ENCODE measurements around the gene IL18.
"Not testable (repeated sequence)": the region's sequence is repeated elsewhere in the genome, so short reads cannot be mapped to it uniquely, and the experiment has no call there.

Gene IL18

DNA sequence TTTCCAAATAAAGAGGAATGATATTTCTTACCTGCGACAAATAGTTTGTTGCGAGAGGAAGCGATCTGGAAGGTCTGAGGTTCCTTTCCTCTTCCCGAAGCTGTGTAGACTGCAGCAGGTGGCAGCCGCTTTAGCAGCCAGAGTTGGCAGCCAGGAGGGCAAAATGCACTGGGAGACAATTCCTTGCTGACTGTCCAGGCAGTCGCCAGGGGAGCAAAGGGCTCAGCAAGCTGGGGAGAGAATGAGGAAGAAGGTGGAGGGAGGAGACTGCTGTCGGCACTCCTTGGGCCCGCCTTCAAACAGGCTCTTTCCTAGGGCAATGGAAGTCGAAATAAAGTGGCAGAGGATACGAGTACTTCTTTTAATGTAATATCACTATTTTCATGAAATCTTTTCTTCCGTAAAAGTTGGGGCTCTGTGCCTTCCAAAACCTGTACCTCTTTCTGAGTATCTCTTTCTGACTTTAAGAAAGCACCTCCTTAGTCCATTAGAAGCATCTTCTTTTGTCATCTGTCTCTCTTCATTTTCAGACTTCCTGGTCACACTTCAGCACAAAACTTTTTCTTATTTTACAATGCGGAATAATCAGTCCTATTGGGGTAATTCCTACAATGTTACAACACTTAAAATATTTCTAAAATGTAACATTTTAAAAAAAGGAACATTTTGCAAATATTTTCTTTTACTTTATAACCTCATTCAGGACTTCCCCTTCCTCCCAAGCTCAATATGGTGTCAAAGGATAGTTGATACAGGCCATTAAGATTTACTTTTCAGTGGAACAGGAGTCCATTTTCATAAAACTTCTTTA lies at the start of gene IL18:
TSS of gene IL18 (minus strand) at position 220 of the 811 bp plus-strand sequence. CDS start 9,041 bp downstream, outside the sequence.
- DNase-seq (ENCODE audit: low spot score) = no peak

DNA sequence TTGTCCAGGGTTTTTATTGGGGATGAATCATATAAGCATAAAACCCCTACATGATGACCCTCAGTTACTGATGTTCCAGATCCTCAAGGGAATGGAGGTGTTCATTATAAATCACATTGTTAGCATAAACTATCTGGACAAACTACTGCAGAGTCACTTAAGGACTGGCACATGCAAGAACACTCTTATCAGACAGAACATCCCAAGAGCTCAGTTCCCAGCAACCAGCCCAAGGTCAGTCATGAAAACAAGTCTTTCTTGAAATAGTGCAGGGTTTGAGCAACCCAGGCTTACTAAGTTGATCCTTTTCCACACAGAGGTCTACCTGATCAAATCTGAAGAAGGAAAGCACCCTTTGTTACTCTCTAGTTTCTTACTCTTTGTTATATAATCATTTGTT lies 48.8 kb upstream of the IL18 start:
- no peak for DNase-seq (ENCODE audit: low spot score)

DNA sequence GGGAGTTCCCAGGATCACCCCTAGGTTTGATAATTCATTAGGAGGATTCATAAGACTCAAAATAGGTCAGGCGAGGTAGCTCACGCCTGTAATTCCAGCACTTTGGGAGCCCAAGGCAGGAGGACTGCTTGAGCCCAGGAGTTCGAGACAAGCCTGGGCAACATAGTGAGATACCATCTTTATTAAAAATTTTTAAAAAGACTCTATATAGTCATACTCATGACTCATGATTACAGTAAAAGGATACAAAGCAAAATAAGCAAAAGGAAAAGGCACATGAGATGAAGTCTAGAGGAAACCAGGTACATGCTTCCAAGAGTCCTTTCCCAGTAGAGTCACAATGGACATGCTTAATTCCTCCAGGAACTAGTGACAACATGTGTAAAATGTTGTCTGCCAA lies 48.4 kb upstream of the IL18 start:
- no peak for DNase-seq (ENCODE audit: low spot score)

DNA sequence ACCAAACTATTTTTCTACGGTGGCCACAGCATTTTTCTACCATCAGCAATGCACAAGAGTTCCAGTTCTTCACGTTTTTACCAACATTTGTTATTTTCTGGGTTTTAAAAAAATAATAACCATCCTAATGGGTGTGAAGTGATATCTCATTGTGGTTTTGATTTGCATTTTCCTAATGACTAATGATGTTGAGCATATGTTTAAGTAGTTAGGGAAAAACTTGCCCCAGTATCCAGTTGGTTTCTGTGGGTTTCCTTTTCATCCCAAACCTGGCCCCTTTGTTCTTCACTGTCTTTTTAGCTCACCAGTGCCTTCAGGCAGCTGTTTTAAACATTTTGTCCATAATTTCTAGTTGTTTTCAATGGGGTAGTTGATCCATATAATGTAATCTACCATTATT lies 47.6 kb upstream of the IL18 start:
- DNase-seq (ENCODE audit: low spot score) = no peak

DNA sequence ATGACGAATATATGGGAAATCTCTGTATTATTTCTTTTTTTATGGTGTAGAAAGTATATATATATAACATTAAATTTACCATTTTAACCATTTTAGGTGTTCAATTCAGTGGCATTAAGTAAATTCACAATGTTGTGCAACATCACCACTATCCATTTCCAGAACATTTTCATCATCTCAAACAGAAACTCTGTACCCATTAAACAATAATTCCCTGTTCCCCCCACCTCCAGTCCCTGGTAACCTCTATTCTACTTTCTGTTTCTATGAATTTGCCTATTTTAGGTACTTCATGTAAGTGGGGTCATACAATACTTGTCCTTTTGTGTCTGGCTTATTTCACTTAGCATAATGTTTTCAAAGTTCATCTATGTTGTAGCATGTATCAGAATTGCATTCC lies 47.0 kb upstream of the IL18 start:
- DNase-seq (ENCODE audit: low spot score) = no peak

DNA sequence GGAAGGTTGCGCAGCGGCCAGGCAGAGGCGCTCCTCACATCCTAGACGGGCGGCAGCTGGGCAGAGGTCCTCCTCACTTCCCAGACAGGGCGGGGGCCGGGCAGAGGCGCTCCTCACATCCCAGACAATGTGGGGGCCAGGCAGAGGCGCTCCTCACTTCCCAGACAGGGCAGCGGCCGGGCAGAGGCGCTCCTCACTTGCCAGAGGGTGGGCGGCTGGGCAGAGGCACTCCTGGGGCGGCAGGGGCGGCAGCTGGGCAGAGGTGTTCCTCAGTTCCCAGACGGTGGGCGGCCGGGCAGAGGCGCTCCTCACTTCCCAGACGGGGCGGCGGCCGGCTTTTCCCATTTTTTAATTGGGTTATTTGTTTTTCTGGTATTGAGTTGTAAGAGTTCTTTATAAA lies 42.2 kb upstream of the IL18 start:
- no peak for DNase-seq (ENCODE audit: low spot score)

DNA sequence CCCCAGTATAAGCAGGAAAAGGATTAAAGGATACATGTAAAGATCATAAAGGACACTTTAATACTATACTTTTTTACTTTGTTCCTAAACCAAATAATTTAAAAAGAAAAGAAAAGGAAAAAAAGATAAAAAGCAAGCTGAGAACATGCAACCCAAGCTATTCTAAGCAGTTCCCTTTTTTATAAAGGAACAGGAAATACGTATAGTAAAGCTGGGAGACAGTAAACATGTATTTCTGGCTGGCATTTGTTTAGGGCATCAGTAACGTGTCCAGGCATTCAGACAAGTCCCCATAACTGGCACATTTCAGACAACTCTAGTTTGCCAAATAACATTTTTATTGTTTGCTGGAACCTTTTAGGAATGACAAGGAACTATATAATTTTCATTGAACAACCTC lies 36.4 kb upstream of the IL18 start:
- DNase-seq (ENCODE audit: low spot score) = no peak

DNA sequence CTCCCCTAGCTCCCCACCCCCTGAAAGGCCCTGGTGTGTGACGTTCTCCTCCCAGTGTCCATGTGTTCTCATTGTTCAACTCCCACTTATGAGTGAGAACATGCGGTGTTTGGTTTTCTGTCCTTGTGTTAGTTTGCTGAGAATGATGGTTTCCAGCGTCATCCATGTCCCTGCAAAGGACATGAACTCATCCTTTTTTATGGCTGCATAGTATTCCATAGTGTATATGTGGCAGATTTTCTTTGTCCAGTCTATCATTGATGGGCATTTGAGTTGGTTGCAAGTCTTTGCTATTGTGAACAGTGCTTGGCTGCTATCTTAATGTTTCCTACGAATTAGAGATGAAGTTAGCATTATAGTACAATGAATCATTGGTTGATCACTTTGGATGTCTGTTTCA lies 35.2 kb upstream of the IL18 start:
- DNase-seq (ENCODE audit: low spot score) = not testable (repeated sequence)

DNA sequence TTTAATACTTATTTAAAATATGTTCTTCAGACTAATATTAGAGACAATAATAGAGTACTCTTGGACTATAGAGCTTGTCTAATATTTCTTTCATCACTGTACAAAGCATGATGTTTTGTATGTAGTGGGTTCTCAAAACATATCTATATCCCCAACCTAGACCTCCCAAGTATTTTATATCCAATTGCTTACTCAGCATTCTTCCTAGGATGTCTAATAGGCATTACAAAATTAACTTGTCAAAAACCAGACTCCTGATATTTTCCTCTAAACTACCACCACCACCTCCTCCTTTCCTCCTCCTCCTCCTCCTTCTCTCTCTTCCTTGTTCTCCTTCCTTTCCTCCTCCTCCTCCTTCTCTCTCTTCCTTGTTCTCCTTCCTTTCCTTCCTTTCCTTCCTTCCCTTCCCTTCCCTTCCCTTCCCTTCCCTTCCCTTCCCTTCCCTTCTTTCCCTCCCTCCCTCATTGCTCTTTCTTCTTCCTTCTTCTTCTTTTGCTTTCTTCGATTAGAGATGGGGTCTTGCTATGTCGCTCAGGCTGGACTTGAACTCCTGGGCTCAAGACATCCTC lies 32.7 kb upstream of the IL18 start:
- DNase-seq (ENCODE audit: low spot score) = no peak

DNA sequence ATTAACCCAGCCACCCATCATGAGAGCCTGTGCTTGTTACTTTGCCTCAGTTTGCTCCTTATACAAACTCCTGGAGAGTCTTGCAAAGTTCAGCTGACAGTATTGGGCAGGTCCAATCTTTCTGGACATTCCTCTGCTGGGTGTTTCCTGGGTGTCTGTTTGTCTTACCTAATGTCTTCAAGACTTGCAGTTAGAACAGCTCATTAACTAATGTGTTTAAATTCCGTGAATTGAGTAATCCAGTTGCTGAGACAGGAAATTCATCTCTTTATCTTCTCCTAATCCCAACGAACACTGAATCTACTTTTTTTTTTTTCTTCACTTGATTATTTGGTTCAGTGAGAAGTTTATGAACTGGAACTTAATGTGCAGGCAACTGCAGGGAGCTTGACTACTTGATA lies 32.1 kb upstream of the IL18 start:
- no peak for DNase-seq (ENCODE audit: low spot score)

DNA sequence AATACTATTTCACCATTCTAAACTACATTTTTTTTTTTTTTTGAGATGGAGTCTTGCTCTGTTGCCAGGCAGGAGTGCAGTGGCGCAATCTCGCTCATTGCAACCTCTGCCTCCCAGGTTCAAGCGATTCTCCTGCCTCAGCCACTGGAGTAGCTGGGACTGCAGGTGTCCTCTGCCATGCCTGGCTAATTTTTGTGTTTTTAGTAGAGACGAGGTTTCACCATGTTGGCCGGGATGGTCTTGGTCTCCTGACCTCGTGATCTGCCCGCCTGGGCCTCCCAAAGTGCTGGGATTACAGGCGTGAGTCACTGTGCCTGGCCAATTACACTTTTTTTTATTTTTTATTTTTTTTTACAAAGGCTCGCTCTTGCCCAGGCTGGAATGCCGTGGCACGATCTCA lies 31.2 kb upstream of the IL18 start:
- not testable (repeated sequence) for DNase-seq (ENCODE audit: low spot score)

DNA sequence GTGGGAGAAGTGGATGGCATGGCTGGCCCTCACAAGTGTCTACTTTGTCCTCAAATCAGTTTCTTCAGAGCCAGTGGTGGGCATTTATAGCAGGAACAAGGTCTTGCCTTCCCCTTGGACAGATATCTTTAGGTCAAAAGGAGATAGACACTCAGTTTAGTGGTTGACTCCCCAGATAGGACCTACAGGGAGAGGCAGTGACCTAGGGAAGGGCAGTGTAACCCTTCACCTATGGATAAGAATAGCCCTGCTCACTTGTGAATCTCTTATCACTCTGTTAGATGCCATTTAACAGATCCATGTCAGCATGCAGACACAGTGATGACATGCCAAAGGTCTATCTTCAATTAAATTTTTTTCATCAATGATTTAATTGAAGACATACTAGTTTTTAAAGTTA lies 22.4 kb upstream of the IL18 start:
- no peak for DNase-seq (ENCODE audit: low spot score)

DNA sequence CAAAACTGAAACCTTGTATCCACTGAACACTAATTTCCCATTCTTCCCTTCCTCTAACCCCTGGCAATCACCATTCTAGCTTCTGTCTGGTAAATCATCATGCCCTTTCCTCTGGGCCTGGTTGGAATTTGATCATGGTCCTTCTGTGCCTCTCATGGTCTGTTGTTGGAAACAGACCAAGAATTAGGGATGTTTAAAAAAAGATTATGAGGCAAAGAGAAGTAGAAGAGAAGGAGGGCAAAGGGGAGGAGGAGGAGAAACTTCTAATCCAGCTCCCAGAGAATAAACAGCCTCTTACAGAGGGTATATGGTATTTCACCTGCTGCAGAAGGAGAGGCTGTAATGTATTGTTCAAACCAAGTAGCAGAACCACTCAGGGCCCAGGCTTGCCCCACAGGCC lies 22.0 kb upstream of the IL18 start:
- no peak for DNase-seq (ENCODE audit: low spot score)

DNA sequence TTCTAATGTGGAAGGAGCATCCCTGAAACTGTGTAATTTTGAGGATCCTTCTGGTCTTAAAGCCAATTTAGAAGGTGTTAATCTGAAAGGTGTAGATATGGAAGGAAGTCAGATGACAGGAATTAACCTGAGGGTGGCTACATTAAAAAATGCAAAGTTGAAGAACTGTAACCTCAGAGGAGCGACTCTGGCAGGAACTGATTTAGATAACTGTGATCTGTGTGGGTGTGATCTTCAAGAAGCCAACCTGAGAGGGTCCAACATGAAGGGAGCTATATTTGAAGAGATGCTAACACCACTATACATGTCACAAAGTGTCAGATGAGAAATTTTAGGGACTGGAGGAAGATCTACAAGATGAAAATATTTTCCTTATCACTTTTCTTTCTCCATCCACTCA lies 19.0 kb upstream of the IL18 start:
- DNase-seq (ENCODE audit: low spot score) = no peak

DNA sequence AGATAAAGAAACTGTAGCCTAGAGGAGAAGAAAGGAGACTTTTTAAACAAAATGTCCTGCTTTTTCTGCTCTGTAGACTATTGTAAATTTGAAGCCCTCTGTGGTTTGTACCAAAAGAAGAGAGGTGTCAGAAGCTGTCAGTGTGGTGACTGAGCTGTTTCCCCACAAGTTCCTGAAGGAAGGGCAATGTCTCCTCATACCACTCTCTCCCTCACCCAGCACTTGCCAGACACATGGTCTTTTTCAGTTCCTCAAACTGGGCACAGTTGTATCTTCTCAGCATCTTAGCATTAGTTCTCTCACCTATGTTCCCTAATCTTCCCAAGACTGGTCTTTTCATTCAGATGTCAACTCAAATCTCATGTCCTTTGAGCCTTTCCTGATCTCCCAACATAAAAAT lies 15.7 kb upstream of the IL18 start:
- DNase-seq (ENCODE audit: low spot score) = no peak

DNA sequence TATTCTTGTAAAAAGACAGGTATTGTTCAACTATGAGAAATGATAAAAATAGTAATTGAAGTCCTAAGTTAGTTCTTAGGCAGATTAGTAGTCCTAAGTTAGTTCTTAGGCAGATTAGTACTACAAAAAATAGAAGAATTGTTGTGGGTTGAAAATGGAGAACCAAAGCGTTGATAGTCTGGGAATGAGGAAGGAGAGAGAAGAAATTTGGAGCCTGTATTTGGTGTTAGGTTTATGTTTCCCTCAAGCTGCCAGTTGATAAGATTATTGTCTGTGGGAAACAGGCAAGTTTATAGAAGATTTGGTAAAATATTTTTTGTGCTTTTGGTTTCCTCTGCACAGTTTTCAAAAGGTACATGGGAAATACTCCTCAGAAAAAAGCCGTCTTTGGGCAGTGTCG lies 15.0 kb upstream of the IL18 start:
- DNase-seq (ENCODE audit: low spot score) = no peak

DNA sequence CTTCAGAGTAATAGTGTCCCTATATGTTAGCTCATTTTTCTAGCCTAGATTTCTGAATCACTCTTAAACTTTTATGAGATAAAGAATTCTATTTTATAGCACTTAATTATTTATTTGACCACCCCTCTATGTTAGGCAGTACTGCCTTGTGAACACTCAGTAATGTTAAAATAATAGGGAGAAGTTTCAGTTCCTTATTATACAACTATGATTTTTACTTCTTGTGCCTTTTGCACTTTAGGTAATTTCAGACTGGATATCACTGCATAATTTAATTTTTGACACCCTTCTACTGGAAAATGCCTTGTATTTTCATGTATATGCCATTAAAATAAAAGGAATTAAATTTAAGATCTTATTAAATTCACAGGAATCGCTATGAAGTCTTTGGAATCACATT lies 14.5 kb upstream of the IL18 start:
- no peak for DNase-seq (ENCODE audit: low spot score)

DNA sequence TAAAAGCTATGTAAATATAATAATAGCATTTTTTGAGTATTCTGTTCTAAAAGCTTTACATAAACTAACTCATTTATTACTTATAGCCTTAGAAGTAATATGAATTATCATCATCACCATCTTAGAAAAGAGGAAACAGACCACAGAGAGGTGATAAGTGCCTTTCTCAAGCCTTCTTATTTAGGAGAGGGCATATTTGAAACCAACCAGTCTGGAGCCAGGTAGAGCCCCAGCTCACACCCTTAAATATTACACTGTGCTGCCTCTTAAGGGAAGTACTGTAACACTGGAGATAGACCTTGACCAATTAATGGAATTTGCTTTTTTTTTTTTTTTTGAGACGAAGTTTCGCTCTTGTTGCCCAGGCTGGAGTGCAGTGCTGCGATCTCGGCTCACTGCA lies 13.7 kb upstream of the IL18 start:
- DNase-seq (ENCODE audit: low spot score) = no peak

DNA sequence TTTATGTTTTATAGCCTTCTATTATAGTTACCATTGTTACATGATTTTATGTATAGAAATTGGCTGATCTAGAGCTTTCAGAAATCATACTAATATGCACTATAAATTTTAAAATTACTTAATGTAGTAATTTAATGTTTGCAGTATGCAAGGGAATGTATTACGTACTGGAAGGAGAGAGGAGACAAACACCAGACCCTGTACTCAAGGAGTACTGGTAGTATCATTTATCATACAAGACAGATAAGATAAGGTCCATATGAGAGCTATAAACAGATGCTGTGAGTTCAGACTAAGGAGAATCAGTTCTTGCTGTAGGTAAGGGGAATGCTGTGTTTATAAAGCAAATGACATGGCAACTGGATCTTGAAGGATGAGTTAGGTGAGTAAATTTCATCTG lies 12.2 kb upstream of the IL18 start:
- no peak for DNase-seq (ENCODE audit: low spot score)

DNA sequence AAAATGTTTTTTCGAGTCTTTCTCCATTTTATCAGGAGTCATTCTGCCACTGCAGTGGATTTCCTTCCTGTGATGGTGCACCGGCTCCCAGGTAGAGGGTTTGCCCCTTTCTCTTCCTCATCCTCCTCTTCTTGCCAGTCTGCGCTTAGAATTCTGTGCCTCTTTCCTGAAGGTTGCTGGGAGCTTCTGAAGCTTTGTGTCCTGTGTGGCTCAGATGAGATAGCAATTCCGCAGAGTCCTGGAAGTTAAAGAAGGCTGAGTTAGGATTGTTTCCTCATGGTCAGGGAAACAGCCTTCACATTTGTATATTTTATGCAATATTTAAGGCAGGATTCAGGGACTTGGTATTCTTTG lies 11.7 kb upstream of the IL18 start:
- no peak for DNase-seq (ENCODE audit: low spot score)

DNA sequence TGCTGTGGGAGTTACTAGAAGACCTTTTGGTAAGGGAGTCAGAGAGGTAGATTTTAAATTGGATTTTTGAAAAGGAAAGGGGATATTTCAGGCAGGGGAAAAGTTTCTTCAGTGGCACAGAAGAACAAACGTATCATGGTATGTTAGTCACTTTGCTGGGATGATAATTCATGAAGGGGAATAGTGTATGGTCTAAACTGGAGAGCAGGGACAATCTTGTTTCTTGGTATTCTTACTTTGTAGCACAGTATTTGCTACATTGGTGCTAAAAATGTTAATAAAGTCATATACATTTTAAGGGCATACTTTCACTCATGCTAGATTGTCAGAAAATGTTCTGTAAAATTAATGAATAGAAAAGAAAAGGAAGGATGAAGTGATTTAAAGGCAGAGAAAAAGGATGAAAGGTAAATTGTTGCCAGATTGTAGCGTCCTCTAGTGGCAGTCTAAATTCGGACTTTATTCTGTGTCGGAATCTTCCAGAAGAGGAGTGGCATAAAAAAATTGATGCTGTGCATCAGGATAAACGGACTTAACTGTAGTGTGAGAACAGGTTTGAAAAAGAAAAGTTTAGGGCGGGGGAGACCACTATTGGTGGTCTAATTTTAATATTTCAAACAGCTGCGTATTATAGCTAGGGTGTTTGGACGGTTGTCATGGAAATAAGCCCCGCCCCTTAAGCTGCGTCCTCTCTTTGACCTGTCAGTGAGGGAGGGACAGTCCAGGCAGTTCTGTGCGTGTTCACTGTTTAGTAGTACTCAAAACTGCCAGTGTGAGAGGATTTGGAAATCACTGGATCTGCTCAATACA lies 11.1 kb upstream of the IL18 start, which contains the start of gene BCO2:
TSS of gene BCO2 (plus strand) at position 724 of the 810 bp plus-strand sequence. CDS start 90 bp downstream, outside the sequence.
- peak; percentile 89 for DNase-seq (ENCODE audit: low spot score)

DNA sequence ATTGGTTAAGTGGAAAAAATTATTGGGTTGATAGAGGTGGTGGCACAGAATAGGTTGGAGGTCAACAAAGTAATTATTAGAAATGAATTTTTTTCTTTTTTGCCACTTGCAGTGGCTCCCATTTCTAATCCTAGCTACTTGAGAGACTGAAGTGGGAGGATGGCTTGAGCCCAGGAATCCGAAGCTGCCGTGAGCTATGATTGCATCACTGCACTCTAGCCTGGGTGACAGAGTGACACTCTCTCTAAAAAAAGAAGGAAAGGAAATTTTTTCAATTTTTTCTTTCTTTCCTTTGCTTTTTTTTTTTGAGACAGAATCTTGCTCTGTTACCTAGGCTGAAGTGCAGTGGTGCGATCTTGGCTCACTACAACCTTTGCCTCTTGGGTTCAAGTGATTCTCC lies 9.3 kb upstream of the IL18 start:
- no peak for DNase-seq (ENCODE audit: low spot score)

DNA sequence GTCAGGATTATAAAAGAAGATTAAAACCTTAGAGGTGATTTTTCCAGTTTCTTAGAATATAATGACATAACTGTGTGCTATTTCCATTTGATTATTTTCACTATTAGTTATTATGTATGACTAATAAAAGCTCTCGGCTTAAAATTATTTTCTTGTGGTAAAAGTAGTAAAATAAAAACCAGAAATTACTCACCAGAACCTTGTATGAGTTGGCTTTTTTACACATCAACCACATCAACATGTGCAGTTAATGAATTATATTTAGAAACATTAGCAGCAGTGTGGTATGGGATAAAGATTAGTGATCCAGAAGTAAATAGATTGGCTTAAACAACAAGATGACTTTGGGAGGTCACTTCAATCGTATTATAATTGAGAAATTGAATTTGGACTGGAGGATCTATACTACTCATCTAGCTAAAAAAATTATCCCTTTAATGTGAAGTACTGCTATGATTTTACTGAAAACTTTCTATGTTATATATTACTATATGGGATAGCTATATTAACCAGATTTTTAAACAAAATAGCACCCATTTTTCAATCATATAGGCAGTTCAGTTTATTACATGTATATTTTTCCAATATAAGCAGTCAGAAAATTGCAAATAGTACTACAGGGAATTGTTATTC lies 8.6 kb upstream of the IL18 start:
- DNase-seq (ENCODE audit: low spot score) = no peak
